ENCODE results near the gene TOX3. TPM values are rescaled to one million over a fixed set of nuclear protein-coding genes. Genes with fewer than 3 reads are reported as not detected.
A peak's percentile ranks its signal among the peaks of the same experiment; 100 is the strongest.

The TOX3 gene
- total RNA-seq, 2 donors from 2014 or later = 4.8 to 8.5 TPM

DNA sequence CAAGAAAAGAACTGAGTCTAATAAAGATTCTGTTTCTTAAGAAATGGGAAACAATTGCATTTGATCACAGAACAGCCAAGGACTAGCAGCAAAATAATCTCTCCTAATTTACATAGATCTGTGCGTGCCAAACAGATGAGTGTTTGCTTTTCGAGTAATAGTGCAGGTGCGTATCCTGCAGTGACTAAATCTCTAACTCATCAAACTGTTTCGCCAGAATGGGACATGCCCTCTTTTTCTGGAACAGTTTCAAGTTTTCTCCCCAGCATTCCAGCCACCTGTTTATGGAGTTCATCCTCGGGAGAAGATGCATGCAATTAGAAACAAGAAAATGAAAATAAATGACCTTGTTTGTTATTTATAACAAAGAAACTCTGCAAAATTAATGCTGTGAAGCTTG, 5.7 kb upstream of the TOX3 start:
- H3K36me3 Mint-ChIP-seq (ENCODE audit: low read depth) = no peaks in the 10 kb centered on the region
- 91 to 93% methylated on average over 4 to 5 of the region's 5 CpGs for WGBS, 2 experiments (ENCODE audit: insufficient coverage in 1 of 2, insufficient read length in 1 of 2)
- peaks cover 20% of the 10 kb centered on the region for H3K4me1 Mint-ChIP-seq
- Histone ChIP-seq H3K27ac (ENCODE audit: low read depth, low read length) (peak overlapping the region; percentile 7), H3K9ac (ENCODE audit: extremely low read depth, low read length, poor library complexity, severe bottlenecking) (no peak overlapping the region), H3K9me3 (ENCODE audit: control insufficient read depth, low read length) (no peaks in the 10 kb centered on the region), H3K36me3 (ENCODE audit: control insufficient read depth, insufficient read depth, low read length) (no peaks in the 10 kb centered on the region), H3K27me3 (ENCODE audit: control insufficient read depth, insufficient read depth, low read length, poor library complexity, severe bottlenecking) (peaks cover 7% of the 10 kb centered on the region), H3K4me1 (ENCODE audit: control insufficient read depth, insufficient read depth, low read length) (peaks cover 12% of the 10 kb centered on the region), H3K4me3 (ENCODE audit: low read length) (no peak overlapping the region)
- TF ChIP-seq, protein P1, sequence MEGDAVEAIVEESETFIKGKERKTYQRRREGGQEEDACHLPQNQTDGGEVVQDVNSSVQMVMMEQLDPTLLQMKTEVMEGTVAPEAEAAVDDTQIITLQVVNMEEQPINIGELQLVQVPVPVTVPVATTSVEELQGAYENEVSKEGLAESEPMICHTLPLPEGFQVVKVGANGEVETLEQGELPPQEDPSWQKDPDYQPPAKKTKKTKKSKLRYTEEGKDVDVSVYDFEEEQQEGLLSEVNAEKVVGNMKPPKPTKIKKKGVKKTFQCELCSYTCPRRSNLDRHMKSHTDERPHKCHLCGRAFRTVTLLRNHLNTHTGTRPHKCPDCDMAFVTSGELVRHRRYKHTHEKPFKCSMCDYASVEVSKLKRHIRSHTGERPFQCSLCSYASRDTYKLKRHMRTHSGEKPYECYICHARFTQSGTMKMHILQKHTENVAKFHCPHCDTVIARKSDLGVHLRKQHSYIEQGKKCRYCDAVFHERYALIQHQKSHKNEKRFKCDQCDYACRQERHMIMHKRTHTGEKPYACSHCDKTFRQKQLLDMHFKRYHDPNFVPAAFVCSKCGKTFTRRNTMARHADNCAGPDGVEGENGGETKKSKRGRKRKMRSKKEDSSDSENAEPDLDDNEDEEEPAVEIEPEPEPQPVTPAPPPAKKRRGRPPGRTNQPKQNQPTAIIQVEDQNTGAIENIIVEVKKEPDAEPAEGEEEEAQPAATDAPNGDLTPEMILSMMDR (conservative IDR thresholded peaks at IDR 0.05) = no peak
- no peak overlapping the region for H3K27ac Mint-ChIP-seq
- H3K9me3 Mint-ChIP-seq = peaks cover 3% of the 10 kb centered on the region
- no peak for DNase-seq
- H3K27me3 Mint-ChIP-seq (ENCODE audit: insufficient read depth) = peaks cover 57% of the 10 kb centered on the region
- no peak overlapping the region for H3K4me3 Mint-ChIP-seq

DNA sequence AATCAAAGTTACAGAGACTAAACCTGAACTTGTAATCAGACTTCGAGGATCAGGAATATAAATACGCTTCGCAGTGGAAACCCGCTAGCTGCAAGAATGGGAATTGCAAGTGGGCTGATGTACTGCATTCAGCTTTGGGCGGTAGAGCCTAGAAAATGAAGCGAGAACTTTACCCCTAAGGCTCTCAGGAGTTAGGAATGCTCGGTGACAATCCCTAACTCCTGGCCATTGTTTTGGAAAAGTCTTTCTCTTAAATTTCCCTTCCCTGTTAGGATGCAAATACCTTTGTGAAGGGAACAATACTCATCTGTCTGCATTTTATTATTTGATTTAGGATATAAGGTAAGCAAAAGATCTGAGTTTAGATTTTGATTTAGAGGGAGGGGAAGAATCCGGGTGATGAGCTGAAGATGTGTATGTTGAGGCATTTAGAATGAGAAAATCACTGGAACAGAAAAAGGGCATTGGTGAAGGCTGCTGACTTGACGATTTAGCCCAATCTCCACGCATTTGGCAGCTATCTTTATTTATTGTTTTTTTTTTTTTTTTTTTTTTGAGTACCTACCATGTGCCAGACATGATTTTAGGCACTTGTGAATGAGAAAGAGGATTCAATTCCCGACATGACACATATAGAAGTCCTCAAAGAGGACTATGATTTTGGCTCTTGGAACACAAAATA, 2.2 kb upstream of the TOX3 start:
- Mint-ChIP-seq H3K4me1 (peaks cover 29% of the 10 kb centered on the region), H3K27ac (no peak overlapping the region)
- peaks cover 25% of the 10 kb centered on the region for H3K27me3 ChIP-seq (ENCODE audit: control insufficient read depth, insufficient read depth, low read length, poor library complexity, severe bottlenecking)

DNA sequence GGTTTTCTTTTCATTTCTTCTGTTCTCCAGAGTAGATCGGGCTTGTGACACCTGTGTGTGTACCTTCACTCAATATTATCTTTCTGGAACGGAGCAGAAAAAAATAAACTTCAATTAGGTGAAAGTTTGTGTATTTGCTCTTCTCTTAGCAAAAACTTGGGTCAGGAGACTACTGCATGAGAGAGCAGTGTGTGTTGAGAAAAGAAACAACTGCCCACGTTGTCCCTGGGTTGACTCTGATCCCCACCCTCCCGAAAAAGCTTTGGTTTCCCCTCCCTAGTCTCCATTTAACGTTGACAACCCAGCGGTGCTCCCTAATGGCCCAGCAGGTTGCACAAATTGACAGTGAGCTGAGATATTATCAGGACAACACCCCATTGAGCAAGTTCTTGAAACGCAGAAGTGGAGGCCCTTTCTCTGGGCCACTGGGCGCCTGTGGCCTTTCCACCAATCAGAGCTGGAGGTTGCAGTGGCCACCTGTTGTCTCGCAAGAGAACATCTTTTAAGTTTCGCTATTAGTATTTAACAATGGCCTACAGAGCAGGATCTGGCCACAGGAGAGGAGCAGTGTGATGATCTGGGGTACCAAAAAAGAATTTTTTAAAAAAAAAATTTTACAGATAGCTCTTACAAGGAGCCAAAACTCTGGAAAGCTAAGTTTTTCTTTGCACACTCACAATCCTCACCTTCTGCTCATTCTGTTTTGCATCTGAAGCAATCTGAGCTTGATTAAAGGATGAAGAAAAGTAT, 1.5 kb upstream of the TOX3 start:
- no peak overlapping the region for H3K27ac Mint-ChIP-seq
- TF ChIP-seq, protein P1 (conservative IDR thresholded peaks at IDR 0.05) = no peak
- Histone ChIP-seq H3K27me3 (ENCODE audit: control insufficient read depth, insufficient read depth, low read length, poor library complexity, severe bottlenecking) (peaks cover 32% of the 10 kb centered on the region), H3K9me3 (ENCODE audit: control insufficient read depth, low read length) (no peaks in the 10 kb centered on the region), H3K36me3 (ENCODE audit: control insufficient read depth, insufficient read depth, low read length) (no peaks in the 10 kb centered on the region), H3K4me3 (ENCODE audit: low read length) (no peak overlapping the region), H3K4me1 (ENCODE audit: control insufficient read depth, insufficient read depth, low read length) (peaks cover 12% of the 10 kb centered on the region), H3K27ac (ENCODE audit: low read depth, low read length) (no peak overlapping the region), H3K9ac (ENCODE audit: extremely low read depth, low read length, poor library complexity, severe bottlenecking) (no peak overlapping the region)
- peaks cover 72% of the 10 kb centered on the region for H3K27me3 Mint-ChIP-seq (ENCODE audit: insufficient read depth)
- H3K4me1 Mint-ChIP-seq = peaks cover 29% of the 10 kb centered on the region
- H3K9me3 Mint-ChIP-seq = no peaks in the 10 kb centered on the region
- H3K36me3 Mint-ChIP-seq (ENCODE audit: low read depth) = no peaks in the 10 kb centered on the region
- H3K4me3 Mint-ChIP-seq = peak overlapping the region; percentile 74
- DNase-seq = peak; percentile 75
- WGBS, 2 experiments (ENCODE audit: insufficient coverage in 1 of 2, insufficient read length in 1 of 2) = 34 to 38% methylated on average over 7 to 10 of the region's 10 CpGs

More for the DNA sequence above, 2.2 kb upstream of the TOX3 start:
- no peak overlapping the region for H3K4me3 ChIP-seq (ENCODE audit: low read length)
- Mint-ChIP-seq H3K4me3 (no peak overlapping the region), H3K27me3 (ENCODE audit: insufficient read depth) (peaks cover 65% of the 10 kb centered on the region), H3K9me3 (no peaks in the 10 kb centered on the region), H3K36me3 (ENCODE audit: low read depth) (no peaks in the 10 kb centered on the region)
- H3K36me3 ChIP-seq (ENCODE audit: control insufficient read depth, insufficient read depth, low read length) = no peaks in the 10 kb centered on the region
- peak; percentile 75 for DNase-seq
- 20 to 31% methylated on average over 8 to 10 of the region's 11 CpGs for WGBS, 2 experiments (ENCODE audit: insufficient coverage in 1 of 2, insufficient read length in 1 of 2)
- H3K9ac ChIP-seq (ENCODE audit: extremely low read depth, low read length, poor library complexity, severe bottlenecking) = no peak overlapping the region
- peaks cover 12% of the 10 kb centered on the region for H3K4me1 ChIP-seq (ENCODE audit: control insufficient read depth, insufficient read depth, low read length)
- TF ChIP-seq, protein P1 (conservative IDR thresholded peaks at IDR 0.05) = peak; percentile 77
- H3K27ac ChIP-seq (ENCODE audit: low read depth, low read length) = no peak overlapping the region
- H3K9me3 ChIP-seq (ENCODE audit: control insufficient read depth, low read length) = no peaks in the 10 kb centered on the region

All from endodermal cell (in vitro differentiated cells).